Upper lobe of left lung (tissue), 6 donors: ENCODE measurements around the gene TTR. TPM values are rescaled to one million over a fixed set of nuclear protein-coding genes. Genes with fewer than 3 reads are reported as not detected.

Experiments
- ATAC-seq, 2 donors: fragments of 200-7000 bp; cut with Tn5 transposase; one replicate each; pipeline ENCODE4 v1.9.1; 2022; ENCODE audit warnings: mild to moderate bottlenecking in 2 of 2, moderate library complexity in 2 of 2; ENCODE audit not compliant: low FRiP score in 2 of 2
- DNase-seq, 2 donors: peaks; one replicate each; pipeline ENCODE4 v3.0.0-alpha.2; 2019 to 2020
- H3K27ac ChIP-seq, 4 donors: fragments of 200-600 bp; sonication (generic); one replicate each; pipeline ENCODE4 v1.5.1; 2016 to 2019
- H3K27me3 ChIP-seq, 4 donors: fragments of 200-600 bp; sonication (generic); one replicate each; pipeline ENCODE4 v1.5.1; 2017 to 2019
- H3K36me3 ChIP-seq, 4 donors: fragments of 200-600 bp; sonication (generic); one replicate each; pipeline ENCODE4 v1.5.1; 2016 to 2019
- H3K4me1 ChIP-seq, 4 donors: fragments of 200-600 bp; sonication (generic); one replicate each; pipeline ENCODE4 v1.5.1; 2018 to 2019
- H3K4me3 ChIP-seq, 4 donors: fragments of 200-600 bp; sonication (generic); one replicate each; pipeline ENCODE4 v1.5.1; 2017 to 2019; ENCODE audit warnings: mild to moderate bottlenecking in 2 of 4, moderate library complexity in 1 of 4
- H3K9me3 ChIP-seq, 4 donors: fragments of 200-600 bp; sonication (generic); one replicate each; pipeline ENCODE4 v1.5.1; 2018 to 2019
- CTCF ChIP-seq, 6 experiments: fragments of 450-650 bp in 4 of 6; fragments of 200-600 bp in 2 of 6; sonication (generic) in 2 of 6; IDR thresholded peaks; one replicate each; pipeline ENCODE4 v1.5.1; 2016 to 2019; ENCODE audit warnings: antibody characterized with exemption in 6 of 6
- EP300 ChIP-seq, 4 donors: sonication (generic); formaldehyde crosslinking; IDR thresholded peaks; one replicate each; pipeline ENCODE4 v1.5.1; 2017; ENCODE audit warnings: antibody characterized with exemption in 4 of 4, control low read depth in 2 of 4
- POLR2A ChIP-seq, 4 donors: fragments of 450-650 bp; IDR thresholded peaks; one replicate each; pipeline ENCODE4 v1.5.1; 2016 to 2017; ENCODE audit warnings: antibody characterized with exemption in 4 of 4, mild to moderate bottlenecking in 2 of 4
- POLR2AphosphoS5 ChIP-seq, 2 donors: sonication (generic); formaldehyde crosslinking; IDR thresholded peaks; one replicate each; pipeline ENCODE4 v1.5.1; 2017; ENCODE audit warnings: antibody characterized with exemption in 2 of 2
- WGBS, 2 donors: methylation state at CpG; one replicate each; pipeline ENCODE4 v1.1.5; 2017 to 2018; 5-methylcytosine and 5-hydroxymethylcytosine counted together
- total RNA-seq, 6 donors: library from RNA; depleted of rRNA in 4 of 6; stranded (reverse); fragments of >200 nt in 4 of 6; gene quantifications; one replicate each; pipeline versions ENCODE4 v1.1.0 to v1.2.1, GENCODE V29; 2016 to 2021
- donor health status: DM: no; HTN: no; CAD: no; lungs with moderate emphysema.
- donor health status: DM: no; HTN: yes; CAD: no; lungs with severe emphysema.

The TTR gene
- total RNA-seq, 6 donors from 2014 or later, result 0.86 to 2.4 TPM; not detected in 4

- TF ChIP-seq POLR2AphosphoS5 (IDR thresholded peaks at IDR 0.05), result no peak
- TF ChIP-seq CTCF (IDR thresholded peaks at IDR 0.05), result no peak
- TF ChIP-seq EP300 (IDR thresholded peaks at IDR 0.05), result no peak
- no peak for TF ChIP-seq POLR2A (IDR thresholded peaks at IDR 0.05)
- DNase-seq, result no peak
- Histone ChIP-seq H3K4me1 (no peaks in the 10 kb centered on the region), H3K27me3 (no peaks in the 10 kb centered on the region), H3K36me3 (no peaks in the 10 kb centered on the region), H3K9me3 (no peaks in the 10 kb centered on the region), H3K4me3 (no peak overlapping the region), H3K27ac (no peak overlapping the region)
- no peak for ATAC-seq
- WGBS, 2 donors, result 89% methylated on average over 5 of the region's 5 CpGs
Observed at GRCh38 chr18:31583185-31583854, 8.4 kb upstream of the TTR start.

GRCh38 chr18:31585991-31586390, 5.7 kb upstream of the TTR start:
- ATAC-seq, result no peak
- no peak overlapping the region for H3K4me3 ChIP-seq
- WGBS, 2 donors, result 70 to 82% methylated on average over 5 of the region's 5 CpGs
- no peaks in the 10 kb centered on the region for H3K4me1 ChIP-seq
- no peaks in the 10 kb centered on the region for H3K36me3 ChIP-seq
- no peak for TF ChIP-seq POLR2A (IDR thresholded peaks at IDR 0.05)
- no peak for TF ChIP-seq POLR2AphosphoS5 (IDR thresholded peaks at IDR 0.05)
- no peak for TF ChIP-seq EP300 (IDR thresholded peaks at IDR 0.05)
- no peak for TF ChIP-seq CTCF (IDR thresholded peaks at IDR 0.05)
- H3K9me3 ChIP-seq, result no peaks in the 10 kb centered on the region
- H3K27ac ChIP-seq, result no peak overlapping the region
- no peak for DNase-seq
- H3K27me3 ChIP-seq, result no peaks in the 10 kb centered on the region

- DNase-seq (no peak), ATAC-seq (no peak)
- H3K4me3 ChIP-seq, result no peak overlapping the region
- H3K36me3 ChIP-seq, result no peaks in the 10 kb centered on the region
- H3K9me3 ChIP-seq, result no peaks in the 10 kb centered on the region
- TF ChIP-seq CTCF (IDR thresholded peaks at IDR 0.05) (no peak), EP300 (IDR thresholded peaks at IDR 0.05) (no peak), POLR2A (IDR thresholded peaks at IDR 0.05) (no peak), POLR2AphosphoS5 (IDR thresholded peaks at IDR 0.05) (no peak)
- H3K4me1 ChIP-seq, result no peaks in the 10 kb centered on the region
- H3K27me3 ChIP-seq, result no peaks in the 10 kb centered on the region
- no peak overlapping the region for H3K27ac ChIP-seq
- WGBS, 2 donors, result 72 to 75% methylated on average over 5 of the region's 5 CpGs
Observed at GRCh38 chr18:31586616-31587015, 5.1 kb upstream of the TTR start.

- no peaks in the 10 kb centered on the region for H3K4me1 ChIP-seq
- no peaks in the 10 kb centered on the region for H3K36me3 ChIP-seq
- no peaks in the 10 kb centered on the region for H3K9me3 ChIP-seq
- H3K27ac ChIP-seq, result no peak overlapping the region
- no peaks in the 10 kb centered on the region for H3K27me3 ChIP-seq
- no peak for DNase-seq
- no peak for TF ChIP-seq POLR2AphosphoS5 (IDR thresholded peaks at IDR 0.05)
- no peak for TF ChIP-seq POLR2A (IDR thresholded peaks at IDR 0.05)
- no peak for TF ChIP-seq EP300 (IDR thresholded peaks at IDR 0.05)
- H3K4me3 ChIP-seq, result no peak overlapping the region
- 83 to 84% methylated on average over 4 of the region's 4 CpGs for WGBS, 2 donors
- ATAC-seq, result no peak
Observed at GRCh38 chr18:31587529-31587928, 4.1 kb upstream of the TTR start.

- DNase-seq, result peak in 1 of 2 donors; percentile 42
- ATAC-seq, result no peak
- Histone ChIP-seq H3K27ac (no peak overlapping the region), H3K36me3 (no peaks in the 10 kb centered on the region), H3K4me1 (no peaks in the 10 kb centered on the region), H3K27me3 (no peaks in the 10 kb centered on the region), H3K9me3 (no peaks in the 10 kb centered on the region), H3K4me3 (no peak overlapping the region)
- TF ChIP-seq EP300 (IDR thresholded peaks at IDR 0.05) (no peak), POLR2A (IDR thresholded peaks at IDR 0.05) (no peak), POLR2AphosphoS5 (IDR thresholded peaks at IDR 0.05) (no peak), CTCF (IDR thresholded peaks at IDR 0.05) (no peak)
- WGBS, 2 donors, result 80 to 88% methylated on average over 8 of the region's 8 CpGs
Observed at GRCh38 chr18:31590570-31590969, 1.1 kb upstream of the TTR start.
